Common myeloid progenitor, CD34-positive (primary cell): Measurements from ENCODE around the gene ITGAV.

Experiments
- CTCF ChIA-PET: fragments of 350-600 bp; sonication (Branson Sonifier 250); formaldehyde crosslinking; loops from one replicate; lab custom pipeline; 2021; ENCODE audit warnings: antibody characterized with exemption; lab: Charles Lee
- POLR2A ChIA-PET: fragments of 350-600 bp; sonication (Branson Sonifier 250); formaldehyde crosslinking; loops from one replicate; lab custom pipeline; 2021; ENCODE audit warnings: antibody characterized with exemption; lab: Charles Lee
- DNase-seq, 3 donors: peaks; one replicate each; pipeline versions ENCODE4 v3.0.0 to v3.0.0-alpha.2; 2013
- H3K27ac ChIP-seq, 2 experiments: 1 replicate in 1 of 2; 2 replicates in 1 of 2; pipeline ENCODE4 v1.7.0; 2013; ENCODE audit warnings: inconsistent platforms in 2 of 2, low read length in 2 of 2, mild to moderate bottlenecking in 2 of 2, low read depth in 1 of 2, moderate library complexity in 1 of 2; ENCODE audit not compliant: severe bottlenecking in 2 of 2, insufficient read depth in 1 of 2, poor library complexity in 1 of 2
- H3K27me3 ChIP-seq, 5 experiments: replicated peaks in 2 of 5; 1 replicate in 3 of 5; 2 replicates in 2 of 5; pipeline versions ENCODE4 v1.6.1 to v1.7.0; 2013; ENCODE audit warnings: low read length in 4 of 5, mild to moderate bottlenecking in 2 of 5, moderate library complexity in 2 of 5, inconsistent platforms in 1 of 5; ENCODE audit not compliant: insufficient read depth in 5 of 5, control insufficient read depth in 4 of 5
- H3K36me3 ChIP-seq, 4 experiments: 1 replicate in 2 of 4; 2 replicates in 2 of 4; pipeline versions ENCODE4 v1.6.1 to v1.7.0; 2013; ENCODE audit warnings: low read length in 3 of 4, control low read depth in 1 of 4, mild to moderate bottlenecking in 1 of 4; ENCODE audit not compliant: control insufficient read depth in 4 of 4, insufficient read depth in 4 of 4
- H3K4me1 ChIP-seq, 4 experiments: 1 replicate in 3 of 4; 2 replicates in 1 of 4; pipeline versions ENCODE4 v1.6.1 to v1.7.1; 2013; ENCODE audit warnings: low read length in 3 of 4, mild to moderate bottlenecking in 3 of 4, control low read depth in 1 of 4, inconsistent platforms in 1 of 4, moderate library complexity in 1 of 4; ENCODE audit not compliant: control insufficient read depth in 4 of 4, insufficient read depth in 4 of 4; ENCODE audit errors: control extremely low read depth in 1 of 4
- H3K4me3 ChIP-seq, 7 experiments: 1 replicate in 4 of 7; 2 replicates in 3 of 7; pipeline versions ENCODE4 v1.5.1 to v1.7.0; 2013; ENCODE audit warnings: mild to moderate bottlenecking in 7 of 7, low read length in 6 of 7, moderate library complexity in 6 of 7, inconsistent platforms in 2 of 7, low read depth in 2 of 7, control low read depth in 1 of 7; ENCODE audit not compliant: insufficient read depth in 4 of 7, control insufficient read depth in 1 of 7; ENCODE audit errors: extremely low read depth in 1 of 7
- H3K9me3 ChIP-seq, 5 experiments: 1 replicate in 4 of 5; 2 replicates in 1 of 5; pipeline versions ENCODE4 v1.6.1 to v1.7.1; 2013; ENCODE audit warnings: low read length in 4 of 5, mild to moderate bottlenecking in 2 of 5, inconsistent platforms in 1 of 5, low read depth in 1 of 5, moderate library complexity in 1 of 5; ENCODE audit not compliant: control insufficient read depth in 4 of 5, insufficient read depth in 2 of 5; ENCODE audit errors: control extremely low read depth in 1 of 5
- WGBS: methylation state at CpG from one replicate; pipeline ENCODE4 v1.1.5; 2013; ENCODE audit not compliant: insufficient coverage; 5-methylcytosine and 5-hydroxymethylcytosine counted together

The ITGAV gene

GRCh38 chr2:186607660-186608324 is 17.9 kb downstream of the ITGAV start:
- 100% methylated on average over 5 of the region's 6 CpGs for WGBS
- POLR2A ChIA-PET = no interaction called here
- CTCF ChIA-PET = interaction anchor here (0.8 to 1.2 kb wide), 5 partner anchors 11 to 100 kb away, joined by 3 to 4 read pairs (median 3); partner anchors contain the start of gene ITGAV

GRCh38 chr2:186610785-186611184 is 20.9 kb downstream of the ITGAV start:
- Histone ChIP-seq H3K36me3 (peaks cover 2 to 10% (median 6%) of the 10 kb centered on the region in 4 experiments), H3K27ac (no peak overlapping the region), H3K4me1 (peaks cover 0 to 8% (median 4%) of the 10 kb centered on the region in 4 experiments), H3K4me3 (no peak overlapping the region), H3K9me3 (no peaks in the 10 kb centered on the region), H3K27me3 (no peaks in the 10 kb centered on the region)
- DNase-seq = no peak
- CTCF ChIA-PET = interaction anchor here (0.9 to 1.0 kb wide), 2 partner anchors 22 to 29 kb away, joined by 3 read pairs; no protein-coding TSS in a partner anchor
- POLR2A ChIA-PET = no interaction called here
- WGBS = 82% methylated on average over 3 of the region's 7 CpGs

More at GRCh38 chr2:186607660-186608324, 17.9 kb downstream of the ITGAV start:
- DNase-seq = no peak
- Histone ChIP-seq H3K9me3 (no peaks in the 10 kb centered on the region), H3K27me3 (no peaks in the 10 kb centered on the region), H3K4me1 (peaks cover 0 to 8% (median 4%) of the 10 kb centered on the region in 4 experiments), H3K27ac (no peak overlapping the region), H3K4me3 (no peak overlapping the region), H3K36me3 (peaks cover 2 to 17% (median 12%) of the 10 kb centered on the region in 4 experiments)

GRCh38 chr2:186611526-186611925 is 21.7 kb downstream of the ITGAV start:
- no peak for DNase-seq
- peaks cover 0 to 5% (median 3%) of the 10 kb centered on the region in 4 experiments for H3K36me3 ChIP-seq
- CTCF ChIA-PET = interaction anchor here (0.9 to 1.2 kb wide), 3 partner anchors 22 to 29 kb away, joined by 3 read pairs; no protein-coding TSS in a partner anchor
- H3K9me3 ChIP-seq = no peaks in the 10 kb centered on the region
- H3K27ac ChIP-seq = no peak overlapping the region
- no peaks in the 10 kb centered on the region for H3K27me3 ChIP-seq
- 100% methylated on average over 1 of the region's 2 CpGs for WGBS
- H3K4me1 ChIP-seq = peaks cover 0 to 8% (median 4%) of the 10 kb centered on the region in 4 experiments
- POLR2A ChIA-PET = no interaction called here
- no peak overlapping the region for H3K4me3 ChIP-seq

GRCh38 chr2:186612026-186612425 is 22.2 kb downstream of the ITGAV start:
- H3K4me3 ChIP-seq = no peak overlapping the region
- H3K27me3 ChIP-seq = no peaks in the 10 kb centered on the region
- H3K4me1 ChIP-seq = peaks cover 0 to 8% (median 4%) of the 10 kb centered on the region in 4 experiments
- peaks cover 0 to 5% (median under 1%) of the 10 kb centered on the region in 4 experiments for H3K36me3 ChIP-seq
- CTCF ChIA-PET = interaction anchor here (1.2 kb wide), 1 partner anchor 29 kb away, joined by 3 read pairs; no protein-coding TSS in a partner anchor
- no peaks in the 10 kb centered on the region for H3K9me3 ChIP-seq
- no peak for DNase-seq
- H3K27ac ChIP-seq = no peak overlapping the region
- WGBS = no CpG with 5 or more reads among the region's 2 CpGs
- POLR2A ChIA-PET = no interaction called here

- Histone ChIP-seq H3K4me3 (no peak overlapping the region), H3K9me3 (no peaks in the 10 kb centered on the region), H3K4me1 (peaks cover 0 to 8% (median 4%) of the 10 kb centered on the region in 4 experiments), H3K27ac (no peak overlapping the region), H3K27me3 (no peaks in the 10 kb centered on the region), H3K36me3 (peaks cover 0 to 2% (median under 1%) of the 10 kb centered on the region in 4 experiments)
- 0% methylated on average over 1 of the region's 2 CpGs for WGBS
- DNase-seq = no peak
- ChIA-PET POLR2A (no interaction called here), CTCF (interaction anchor here (1.2 kb wide), 1 partner anchor 28 kb away, joined by 3 read pairs; no protein-coding TSS in a partner anchor)
Measured at GRCh38 chr2:186612555-186613440, 22.9 kb downstream of the ITGAV start.

- CTCF ChIA-PET = interaction anchor here (0.6 to 1.2 kb wide), 3 partner anchors 12 to 731 kb away, joined by 3 to 4 read pairs (median 4); no protein-coding TSS in a partner anchor
- no peaks in the 10 kb centered on the region for H3K9me3 ChIP-seq
- WGBS = no CpG with 5 or more reads among the region's 2 CpGs
- DNase-seq = no peak
- POLR2A ChIA-PET = interaction anchor here (0.6 kb wide), 1 partner anchor 129 kb away, joined by 4 read pairs; the partner anchor contains the start of gene ZC3H15
- peaks cover 0 to 8% (median 4%) of the 10 kb centered on the region in 4 experiments for H3K4me1 ChIP-seq
- H3K4me3 ChIP-seq = no peak overlapping the region
- H3K36me3 ChIP-seq = peaks cover 0 to 2% (median 0%) of the 10 kb centered on the region in 4 experiments
- no peak overlapping the region for H3K27ac ChIP-seq
- H3K27me3 ChIP-seq = no peaks in the 10 kb centered on the region
Measured at GRCh38 chr2:186614373-186614772, 24.5 kb downstream of the ITGAV start.
